GM21367 (cell line): ENCODE measurements around the gene EFCAB3.
A peak's percentile ranks its signal among the peaks of the same experiment; 100 is the strongest.
"Not testable (repeated sequence)": the region's sequence is repeated elsewhere in the genome, so short reads cannot be mapped to it uniquely, and the experiment has no call there.

Experiments used
- ATAC-seq: cut with Tn5 transposase; IDR thresholded peaks from one replicate; pipeline ENCODE4 v1.9.1; 2021; ENCODE audit not compliant: unreplicated experiment

EFCAB3 gene

GRCh38 chr17:62380253-62380652, at the start of gene EFCAB3:
Gene EFCAB3 (plus strand): TSS chr17:62380553. CDS start chr17:62382980, 2,427 bp downstream.
- no peak for ATAC-seq

DNA sequence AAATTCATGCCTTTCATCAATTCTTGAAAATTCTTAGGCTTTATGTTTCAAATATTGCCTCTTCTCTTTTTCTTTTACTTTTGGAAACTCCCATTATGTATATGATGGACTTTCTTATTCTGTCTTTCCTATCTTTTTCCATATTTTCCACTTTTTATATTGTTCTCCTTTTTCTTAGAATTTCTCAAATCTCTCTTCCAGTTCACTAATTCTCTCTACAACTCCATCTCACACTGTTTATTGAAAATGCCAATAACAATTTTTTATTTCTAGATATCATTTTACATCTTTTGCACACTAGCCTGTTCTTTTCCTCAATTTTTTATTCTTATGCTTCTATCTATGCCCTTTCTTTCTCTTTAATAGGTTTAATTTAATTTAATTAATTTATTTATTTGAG, 43.8 kb upstream of the EFCAB3 start:
- ATAC-seq: no peak

DNA sequence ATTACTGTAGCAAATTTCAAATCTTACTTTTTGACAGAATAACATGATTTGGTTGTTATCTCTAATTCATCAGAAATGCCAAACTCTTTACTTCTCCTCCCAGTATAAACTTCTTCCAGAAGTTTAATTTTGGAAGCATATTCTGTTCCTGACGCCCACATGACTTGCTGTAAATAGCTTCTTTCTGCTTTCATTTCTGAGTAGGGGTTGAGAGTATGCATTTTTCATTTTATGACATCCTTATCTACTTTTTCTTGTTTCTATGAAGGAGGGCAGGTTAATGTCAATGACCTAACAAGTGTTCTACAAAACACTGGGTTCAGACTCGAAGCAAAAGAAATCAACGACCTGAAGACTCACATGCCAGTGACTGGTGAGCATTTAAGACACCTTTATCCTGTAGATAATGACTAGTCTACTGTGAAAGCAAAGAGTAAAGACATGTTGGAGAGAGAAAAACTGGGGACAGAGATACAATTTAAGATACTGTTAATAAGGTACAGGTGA, 36.5 kb upstream of the EFCAB3 start:
- ATAC-seq: no peak

DNA sequence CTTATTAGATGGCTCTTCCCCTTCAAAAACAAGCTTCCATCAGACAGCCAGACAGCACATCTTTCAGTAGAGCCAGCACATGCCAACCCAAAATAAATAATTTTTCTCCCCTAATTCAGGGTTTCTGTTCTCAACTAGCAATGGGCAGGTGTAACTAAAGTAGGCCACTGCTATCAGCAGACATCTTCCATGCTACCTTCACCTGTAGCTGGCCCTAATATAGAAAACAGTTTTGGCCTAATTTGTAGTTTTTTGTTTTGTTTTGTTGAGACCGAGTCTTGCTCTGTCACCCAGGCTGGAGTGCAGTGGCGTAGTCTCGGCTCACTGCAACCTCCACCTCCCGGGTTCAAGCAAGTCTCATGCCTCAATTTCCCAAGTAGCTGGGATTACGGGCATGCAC, 29.2 kb upstream of the EFCAB3 start:
- no peak for ATAC-seq

DNA sequence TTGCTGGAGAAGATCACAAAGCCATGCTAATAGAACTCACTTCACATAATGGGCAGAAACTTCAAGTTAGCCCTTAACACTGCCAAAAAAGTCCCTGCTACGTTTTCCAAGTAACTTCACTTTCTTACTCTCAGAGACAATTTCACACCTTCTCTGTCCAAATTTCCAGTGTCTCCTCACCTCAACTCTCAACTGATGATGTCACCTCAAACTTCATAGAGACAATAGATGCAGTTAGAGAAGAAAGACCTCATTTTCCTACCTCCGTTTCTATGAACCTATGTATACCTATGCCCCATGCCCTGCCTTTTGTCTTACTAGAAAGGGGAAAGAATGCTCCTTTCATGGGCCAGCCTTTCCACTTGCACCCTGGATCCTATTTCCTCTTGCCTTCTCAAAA, 14.2 kb upstream of the EFCAB3 start:
- ATAC-seq: no peak

- ATAC-seq: no peak
Measured at GRCh38 chr17:62381561-62381960, 1.2 kb downstream of the EFCAB3 start.

- ATAC-seq: no peak
Measured at GRCh38 chr17:62388856-62389255, 8.5 kb downstream of the EFCAB3 start.

GRCh38 chr17:62392908-62393307, 12.6 kb downstream of the EFCAB3 start:
- no peak for ATAC-seq

DNA sequence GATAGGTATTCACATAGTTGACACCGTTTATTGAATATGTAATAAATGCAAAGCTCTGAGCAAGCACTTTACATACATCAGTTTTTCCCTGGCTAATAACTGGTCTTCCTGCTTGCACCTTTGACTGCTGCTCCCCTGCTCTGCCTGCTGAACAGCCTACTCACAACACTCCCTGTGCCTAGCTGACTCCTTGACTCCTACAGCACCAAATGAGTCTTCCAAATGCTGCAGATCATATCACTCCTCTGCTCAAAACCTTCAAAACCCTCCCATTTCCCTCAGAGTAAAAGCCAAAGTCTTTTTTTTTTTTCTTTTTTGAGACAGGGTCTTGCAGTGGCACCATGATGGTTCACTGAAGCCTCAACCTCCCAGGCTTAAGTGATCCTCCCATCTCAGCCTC, 18.5 kb downstream of the EFCAB3 start:
- ATAC-seq: no peak

DNA sequence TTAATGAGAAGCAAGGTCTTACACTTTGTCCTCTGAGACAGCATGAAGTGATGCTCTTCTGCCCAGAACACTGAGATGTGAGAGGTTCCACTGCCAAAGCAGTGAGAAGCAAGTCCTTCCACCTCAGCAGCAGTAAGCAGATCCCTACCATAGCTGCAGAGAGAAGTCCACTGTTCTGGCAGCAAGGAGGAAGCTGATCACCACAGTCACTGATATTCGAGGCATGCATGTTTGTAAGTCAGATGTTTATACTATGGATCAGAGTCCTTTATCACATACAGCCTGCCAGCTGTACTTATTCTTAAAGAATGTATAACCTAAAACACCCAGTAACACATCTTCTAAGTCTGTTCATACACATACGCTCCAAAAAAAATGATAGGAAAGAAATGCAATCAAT, 25.1 kb downstream of the EFCAB3 start:
- ATAC-seq: no peak

GRCh38 chr17:62413090-62413489, 32.7 kb downstream of the EFCAB3 start:
- not testable (repeated sequence) for ATAC-seq

DNA sequence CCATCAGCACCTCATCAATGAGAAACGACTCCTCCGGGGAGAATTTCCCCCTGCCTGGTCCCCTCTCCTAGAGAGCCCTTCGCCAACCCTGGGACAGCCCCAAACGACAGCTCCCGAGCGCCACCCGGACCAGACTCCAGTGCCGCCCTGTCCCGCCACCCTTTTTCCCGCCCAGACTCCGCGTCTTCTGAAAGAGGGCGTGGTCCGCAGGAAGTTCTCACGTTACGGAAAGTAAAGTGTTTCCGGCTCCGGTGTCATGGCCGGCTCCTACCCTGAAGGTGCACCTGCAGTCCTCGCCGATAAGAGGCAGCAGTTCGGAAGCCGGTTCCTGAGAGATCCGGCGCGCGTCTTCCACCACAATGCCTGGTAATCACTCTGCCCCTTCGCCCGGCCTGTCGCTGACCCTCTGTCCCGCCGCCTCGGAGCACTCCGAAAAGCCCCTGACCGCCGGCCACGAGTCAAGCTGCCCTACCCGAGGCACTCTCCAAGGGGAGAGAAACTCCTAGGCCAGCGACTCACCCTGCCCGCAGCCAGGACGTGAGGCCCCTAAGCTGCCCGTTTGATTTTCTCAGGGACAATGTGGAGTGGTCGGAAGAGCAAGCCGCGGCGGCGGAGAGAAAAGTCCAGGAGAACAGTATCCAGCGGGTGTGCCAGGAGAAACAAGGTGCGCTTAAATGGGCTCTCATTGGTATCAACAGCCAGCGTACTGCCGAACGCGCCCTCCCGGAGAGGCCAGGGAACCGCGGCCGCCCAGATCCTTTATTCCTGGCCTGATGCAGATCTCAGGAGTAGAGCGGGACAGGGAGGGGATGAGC, 43.5 kb downstream of the EFCAB3 start, which contains the start of gene METTL2A:
METTL2A (plus strand) TSS at position 251 of the 815 bp plus-strand sequence; CDS start at position 257, 6 bp downstream.
- peak; percentile 94 for ATAC-seq

DNA sequence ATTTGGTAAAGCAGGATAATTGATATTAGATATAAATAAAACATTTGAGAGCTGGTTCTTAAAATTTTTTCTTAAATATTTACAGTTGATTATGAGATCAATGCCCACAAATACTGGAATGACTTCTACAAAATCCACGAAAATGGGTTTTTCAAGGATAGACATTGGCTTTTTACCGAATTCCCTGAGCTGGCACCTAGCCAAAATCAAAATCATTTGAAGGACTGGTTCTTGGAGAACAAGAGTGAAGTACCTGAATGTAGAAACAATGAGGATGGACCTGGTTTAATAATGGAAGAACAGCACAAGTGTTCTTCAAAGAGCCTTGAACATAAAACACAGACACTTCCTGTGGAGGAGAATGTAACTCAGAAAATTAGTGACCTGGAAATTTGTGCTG, 45.9 kb downstream of the EFCAB3 start:
- not testable (repeated sequence) for ATAC-seq

- ATAC-seq: not testable (repeated sequence)
Measured at GRCh38 chr17:62435251-62435650, 54.9 kb downstream of the EFCAB3 start.

DNA sequence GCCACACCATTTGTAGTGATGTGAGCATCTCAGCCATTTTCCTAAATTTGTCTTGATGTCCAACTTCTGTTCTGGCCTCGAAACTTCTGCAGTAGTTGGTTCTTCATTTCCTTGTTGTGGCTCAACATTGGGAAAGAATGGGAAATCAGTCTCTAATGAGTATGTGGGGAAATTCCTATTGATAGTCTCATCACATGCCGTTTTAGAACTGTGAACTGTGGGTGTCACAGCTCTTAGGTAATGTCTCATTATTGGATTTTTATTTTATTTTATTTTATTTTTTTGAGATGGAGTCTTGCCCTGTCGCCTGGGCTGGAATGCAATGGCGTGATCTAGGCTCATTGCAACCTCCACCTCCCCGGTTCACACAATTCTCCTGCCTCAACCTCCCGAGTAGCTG, 60.8 kb downstream of the EFCAB3 start:
- not testable (repeated sequence) for ATAC-seq

DNA sequence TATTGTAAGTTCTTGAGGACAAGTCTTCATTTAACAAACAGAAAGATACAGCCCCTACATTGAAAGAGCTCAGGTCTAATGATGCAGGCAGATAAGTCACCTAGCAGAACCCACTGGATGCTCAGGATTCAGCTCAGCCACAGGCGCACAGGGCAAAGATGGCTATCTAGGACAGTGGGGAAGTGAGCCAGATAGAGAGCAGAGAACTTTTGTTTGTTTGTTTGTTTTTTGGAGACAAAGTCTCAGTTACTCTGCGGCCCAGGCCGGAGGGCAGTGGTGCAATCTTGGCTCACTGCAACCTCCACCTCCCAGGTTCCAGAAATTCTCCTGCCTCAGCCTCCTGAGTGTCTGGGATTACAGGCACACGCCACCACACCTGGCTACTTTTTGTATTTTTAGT, 63.7 kb downstream of the EFCAB3 start:
- no peak for ATAC-seq

DNA sequence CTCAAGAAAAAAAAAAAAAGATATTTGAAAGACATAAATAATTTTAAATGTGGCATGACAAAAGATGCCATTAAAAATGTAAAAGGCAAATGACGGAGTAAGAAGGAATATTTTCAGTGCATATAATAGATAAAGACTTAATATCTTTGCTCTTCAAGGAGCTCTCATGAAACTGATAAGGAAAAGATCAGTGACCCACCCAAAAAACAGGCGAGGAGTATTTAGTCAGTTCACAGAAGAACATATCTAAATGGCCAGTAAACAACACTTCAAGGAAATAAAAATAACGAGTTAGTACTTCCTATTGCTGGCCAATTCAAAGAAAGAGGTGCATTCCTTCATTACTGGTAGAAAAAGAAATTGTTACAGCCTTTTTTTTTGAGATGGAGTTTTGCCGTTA, 65.4 kb downstream of the EFCAB3 start:
- ATAC-seq: not testable (repeated sequence)

DNA sequence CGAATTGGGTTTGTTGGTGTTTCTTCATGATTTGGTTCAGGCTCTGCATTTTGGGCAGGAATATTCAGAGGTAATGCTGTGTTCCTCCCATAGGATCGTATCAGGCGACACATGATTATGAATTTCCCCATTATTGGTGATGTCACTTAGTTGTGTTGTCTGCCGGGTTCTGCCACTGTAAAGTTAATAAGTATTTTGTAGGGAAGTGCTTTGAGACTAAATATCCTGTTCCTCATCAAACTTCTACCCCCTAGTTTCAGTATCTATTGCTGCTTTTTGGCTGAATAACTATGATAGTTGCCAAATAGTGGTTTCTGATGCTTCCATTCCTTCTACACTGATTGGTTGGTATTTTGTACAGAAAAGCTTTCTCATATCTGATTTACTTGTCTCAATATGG, 71.8 kb downstream of the EFCAB3 start:
- ATAC-seq: not testable (repeated sequence)

- ATAC-seq: not testable (repeated sequence)
Measured at GRCh38 chr17:62453041-62453440, 72.7 kb downstream of the EFCAB3 start.

- not testable (repeated sequence) for ATAC-seq
Measured at GRCh38 chr17:62453656-62454055, 73.3 kb downstream of the EFCAB3 start.

DNA sequence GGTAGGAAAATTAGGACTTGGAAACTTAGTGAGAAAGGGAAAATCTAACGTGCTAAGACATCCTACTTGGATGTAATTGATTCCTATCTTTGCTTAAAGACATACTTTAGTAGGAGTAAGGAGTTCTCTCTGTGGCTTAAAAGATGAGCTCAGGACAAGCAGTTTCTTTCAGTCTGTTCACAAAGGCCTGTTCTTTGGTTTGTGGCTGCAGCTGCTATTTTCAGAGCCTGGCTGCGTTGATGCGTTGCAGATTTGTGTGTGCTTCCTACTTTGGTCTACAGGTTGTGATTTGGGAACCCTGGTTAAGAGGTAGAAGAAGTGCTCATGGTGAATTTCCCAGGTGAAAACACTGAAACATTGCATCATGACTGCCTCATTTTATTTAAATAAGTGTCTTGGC, 73.8 kb downstream of the EFCAB3 start:
- peak; percentile 60 for ATAC-seq

GRCh38 chr17:62456016-62456415, 75.7 kb downstream of the EFCAB3 start:
- no peak for ATAC-seq

GRCh38 chr17:62458483-62458882, 78.1 kb downstream of the EFCAB3 start:
- not testable (repeated sequence) for ATAC-seq
